Endothelial cell of umbilical vein (primary cell): ENCODE results near the gene VSX1. TPM values are rescaled to one million over a fixed set of nuclear protein-coding genes. Genes with fewer than 3 reads are reported as not detected.

Source experiments
- BruUV-seq: library from RNA; stranded (reverse); fragments of 400-500 nt; replicated peaks from 2 replicates; lab custom pipeline; 2021; lab: Mats Ljungman, UMichigan
- CTCF ChIA-PET: fragments of 300-600, 350-600 bp; sonication (Branson Sonifier 250); formaldehyde crosslinking; loops from one replicate; lab custom pipeline; 2021; ENCODE audit warnings: antibody characterized with exemption, inconsistent platforms; lab: Charles Lee
- POLR2A ChIA-PET: fragments of 300-600, 350-600 bp; sonication (Branson Sonifier 250); formaldehyde crosslinking; loops from one replicate; lab custom pipeline; 2021; ENCODE audit warnings: antibody characterized with exemption, inconsistent platforms; lab: Charles Lee
- DNase-seq: peaks from one replicate; pipeline ENCODE4 v3.0.0-alpha.2; 2011; ENCODE audit warnings: low read depth, low spot score
- FAIRE-seq: peaks from 2 replicates; lab custom pipeline; 2011; peaks lifted over from hg19 to GRCh38; lab: Jason Lieb, UNC
- H2AFZ ChIP-seq: 2 replicates; pipeline ENCODE4 v1.6.0; 2012; ENCODE audit warnings: low read depth, low read length, control low read depth, inconsistent platforms
- H3K27ac ChIP-seq: 2 replicates; pipeline ENCODE4 v1.5.1; 2011; ENCODE audit warnings: low read depth, mild to moderate bottlenecking, control low read depth, low read length, moderate library complexity; ENCODE audit not compliant: insufficient read depth
- H3K27me3 ChIP-seq, 2 experiments: 2 replicates each; pipeline versions ENCODE4 v1.6.0 to v1.6.1; 2011; ENCODE audit warnings: low read length in 2 of 2, mixed read lengths in 1 of 2; ENCODE audit not compliant: control insufficient read depth in 2 of 2, insufficient read depth in 2 of 2
- H3K36me3 ChIP-seq, 2 experiments: 2 replicates in 1 of 2; 3 replicates in 1 of 2; pipeline ENCODE4 v1.5.1; 2011; ENCODE audit warnings: low read length in 2 of 2, mild to moderate bottlenecking in 1 of 2, moderate library complexity in 1 of 2; ENCODE audit not compliant: control insufficient read depth in 2 of 2, insufficient read depth in 2 of 2; ENCODE audit errors: extremely low read depth in 1 of 2
- H3K4me1 ChIP-seq: 3 replicates; pipeline ENCODE4 v1.5.1; 2011; ENCODE audit warnings: mild to moderate bottlenecking, low read length; ENCODE audit not compliant: control insufficient read depth, insufficient read depth; ENCODE audit errors: extremely low read depth
- H3K4me2 ChIP-seq: 2 replicates; pipeline ENCODE4 v1.6.1; 2011; ENCODE audit warnings: low read length, control low read depth, mixed read lengths; ENCODE audit not compliant: insufficient read depth
- H3K4me3 ChIP-seq, 3 experiments: fragments of 200-600 bp in 1 of 3; sonication (generic), shearing (Covaris generic) in 1 of 3; replicated peaks in 1 of 3; 2 replicates each; pipeline ENCODE4 v1.5.1; 2011 to 2016; ENCODE audit warnings: control low read depth in 3 of 3, low read length in 3 of 3, mild to moderate bottlenecking in 2 of 3, inconsistent platforms in 1 of 3, low read depth in 1 of 3, moderate library complexity in 1 of 3; ENCODE audit not compliant: insufficient read depth in 1 of 3
- H3K79me2 ChIP-seq: 2 replicates; pipeline ENCODE4 v1.6.0; 2012; ENCODE audit warnings: low read length, inconsistent platforms; ENCODE audit not compliant: control insufficient read depth, insufficient read depth
- H3K9ac ChIP-seq: replicated peaks from 2 replicates; pipeline ENCODE3; 2011; ENCODE audit warnings: low read length, control low read depth; ENCODE audit not compliant: insufficient read depth; ENCODE audit errors: extremely low read depth
- H3K9me1 ChIP-seq: replicated peaks from 3 replicates; pipeline ENCODE4 v1.6.0; 2011; ENCODE audit warnings: mild to moderate bottlenecking, low read length; ENCODE audit not compliant: control insufficient read depth, insufficient read depth; ENCODE audit errors: extremely low read depth
- H3K9me3 ChIP-seq: replicated peaks from 2 replicates; pipeline ENCODE4 v1.5.1; 2012; ENCODE audit warnings: low read length, inconsistent platforms; ENCODE audit not compliant: control insufficient read depth, insufficient read depth
- H4K20me1 ChIP-seq: replicated peaks from 2 replicates; pipeline ENCODE3; 2011; ENCODE audit warnings: mild to moderate bottlenecking, low read length; ENCODE audit not compliant: control insufficient read depth, insufficient read depth; ENCODE audit errors: extremely low read depth
- EZH2 ChIP-seq: IDR thresholded peaks from 2 replicates; pipeline ENCODE4 v1.6.1; 2012; ENCODE audit warnings: borderline replicate concordance, low read depth, mild to moderate bottlenecking, moderate library complexity, low read length, inconsistent platforms; ENCODE audit not compliant: severe bottlenecking
- FOS ChIP-seq: IDR thresholded peaks from 2 replicates; pipeline ENCODE4 v1.6.1; 2011; ENCODE audit warnings: mild to moderate bottlenecking, low read length, moderate library complexity, borderline replicate concordance; ENCODE audit not compliant: insufficient read depth
- JUN ChIP-seq: IDR thresholded peaks from 2 replicates; pipeline ENCODE4 v1.6.1; 2011; ENCODE audit warnings: borderline replicate concordance, low read depth; ENCODE audit not compliant: insufficient read length, insufficient read depth
- MYC ChIP-seq: IDR thresholded peaks from one replicate; pipeline ENCODE4 v1.6.1; 2011; ENCODE audit warnings: mild to moderate bottlenecking, low read depth, low read length
- POLR2A ChIP-seq: IDR thresholded peaks from 2 replicates; pipeline ENCODE4 v1.6.1; 2012; ENCODE audit warnings: low read depth, mild to moderate bottlenecking, control low read depth, low read length
- POLR2AphosphoS5 ChIP-seq: IDR thresholded peaks from 2 replicates; pipeline ENCODE4 v1.6.1; 2012; ENCODE audit warnings: low read depth, mild to moderate bottlenecking, control low read depth, low read length, moderate library complexity; ENCODE audit not compliant: insufficient read depth
- dilution Hi-C: fragments of 300-500 bp; cut with MboI; formaldehyde crosslinking; loops from one replicate; pipeline ENCODE4 v1.15.0; 2019; ENCODE audit warnings: low sequenced_read_pairs; ENCODE audit not compliant: extremely low pct_ligation_motif_present
- intact Hi-C: fragments of 100-400 bp; cut with micrococcal nuclease; formaldehyde crosslinking; loops from one replicate; pipeline ENCODE4 v1.10.0; 2022
- polyA plus RNA-seq, 4 experiments: library from polyadenylated mRNA; depleted of rRNA in 3 of 4; stranded (reverse) in 3 of 4; unstranded in 1 of 4; fragments of >200 nt; gene quantifications; 2 replicates each; pipeline versions ENCODE4 v1.2.1 to v1.2.3, GENCODE V29; 2011 to 2012; ENCODE audit warnings: missing spikeins in 1 of 4
- total RNA-seq: library from RNA; stranded (reverse); gene quantifications from 2 replicates; pipeline ENCODE4 v1.2.3, GENCODE V29; 2021
- TF ChIP-seq, protein P1 (sequence below): IDR thresholded peaks from 2 replicates; pipeline ENCODE4 v1.6.1; 2011; ENCODE audit not compliant: insufficient read depth, insufficient read length
- TF ChIP-seq, protein P2 (sequence below), 2 donors: IDR thresholded peaks; 1 replicate in 1 of 2; 2 replicates in 1 of 2; pipeline ENCODE4 v1.5.1; 2011; ENCODE audit warnings: low read length in 2 of 2, mild to moderate bottlenecking in 2 of 2, moderate library complexity in 2 of 2, control low read depth in 1 of 2, inconsistent platforms in 1 of 2, low read depth in 1 of 2; ENCODE audit not compliant: insufficient read depth in 1 of 2; ENCODE audit errors: extremely low read depth in 1 of 2

The VSX1 gene
- total and polyA plus RNA-seq, 2 donors (not counting 3 experiments of a cell fraction or from before 2014, with no cell fraction given): not detected

DNA sequence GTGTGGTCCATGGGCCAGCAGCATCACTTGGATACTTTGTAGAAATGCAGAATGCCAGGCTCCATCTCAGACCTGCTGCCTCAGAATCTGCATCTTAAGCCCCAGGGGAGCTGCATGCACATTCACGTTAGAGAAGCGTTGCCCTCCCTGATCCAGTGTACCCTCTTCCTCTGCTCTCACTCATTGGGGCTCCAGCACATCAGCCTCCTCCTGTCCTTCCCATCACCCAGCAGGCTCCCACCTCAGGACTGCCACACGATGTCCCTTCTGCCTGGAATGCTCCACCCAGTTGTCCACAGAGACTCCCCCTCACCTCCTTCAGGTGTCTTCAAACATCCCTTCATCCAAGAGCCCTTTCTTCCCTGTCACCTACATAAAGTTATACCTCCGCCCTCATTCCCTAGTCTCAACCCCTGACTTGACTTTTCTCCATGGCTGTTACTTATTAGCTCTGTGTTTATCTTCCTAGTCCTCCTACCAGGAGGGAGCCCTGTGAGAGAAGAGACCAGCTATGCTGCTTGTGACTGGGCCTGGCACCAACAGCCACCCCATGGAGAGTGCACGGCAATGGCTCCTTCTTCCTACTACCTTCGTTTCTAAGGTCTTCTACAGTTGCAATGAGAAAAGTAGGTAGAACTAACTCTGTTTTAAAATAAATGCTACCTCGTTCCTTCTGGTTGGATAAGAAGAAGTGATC, 20.7 kb downstream of the VSX1 start:
- H3K27ac ChIP-seq: no peak overlapping the region
- POLR2A ChIA-PET: no interaction called here
- H2AFZ ChIP-seq: no peak overlapping the region
- DNase-seq (no peak), FAIRE-seq (no peak)
- intact Hi-C loops: no loop called here
- H3K36me3 ChIP-seq: no peaks in the 10 kb centered on the region
- TF ChIP-seq POLR2A (no peak), MYC (no peak), FOS (no peak), EZH2 (no peak), POLR2AphosphoS5 (no peak), JUN (no peak)
- TF ChIP-seq, protein P1, sequence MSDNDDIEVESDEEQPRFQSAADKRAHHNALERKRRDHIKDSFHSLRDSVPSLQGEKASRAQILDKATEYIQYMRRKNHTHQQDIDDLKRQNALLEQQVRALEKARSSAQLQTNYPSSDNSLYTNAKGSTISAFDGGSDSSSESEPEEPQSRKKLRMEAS: no peak
- TF ChIP-seq, protein P2, sequence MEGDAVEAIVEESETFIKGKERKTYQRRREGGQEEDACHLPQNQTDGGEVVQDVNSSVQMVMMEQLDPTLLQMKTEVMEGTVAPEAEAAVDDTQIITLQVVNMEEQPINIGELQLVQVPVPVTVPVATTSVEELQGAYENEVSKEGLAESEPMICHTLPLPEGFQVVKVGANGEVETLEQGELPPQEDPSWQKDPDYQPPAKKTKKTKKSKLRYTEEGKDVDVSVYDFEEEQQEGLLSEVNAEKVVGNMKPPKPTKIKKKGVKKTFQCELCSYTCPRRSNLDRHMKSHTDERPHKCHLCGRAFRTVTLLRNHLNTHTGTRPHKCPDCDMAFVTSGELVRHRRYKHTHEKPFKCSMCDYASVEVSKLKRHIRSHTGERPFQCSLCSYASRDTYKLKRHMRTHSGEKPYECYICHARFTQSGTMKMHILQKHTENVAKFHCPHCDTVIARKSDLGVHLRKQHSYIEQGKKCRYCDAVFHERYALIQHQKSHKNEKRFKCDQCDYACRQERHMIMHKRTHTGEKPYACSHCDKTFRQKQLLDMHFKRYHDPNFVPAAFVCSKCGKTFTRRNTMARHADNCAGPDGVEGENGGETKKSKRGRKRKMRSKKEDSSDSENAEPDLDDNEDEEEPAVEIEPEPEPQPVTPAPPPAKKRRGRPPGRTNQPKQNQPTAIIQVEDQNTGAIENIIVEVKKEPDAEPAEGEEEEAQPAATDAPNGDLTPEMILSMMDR (IDR thresholded peaks at IDR 0.05; ENCODE audit: extremely low read depth in 1 of 2, insufficient read depth in 1 of 2, low read depth in 1 of 2, low read length in 2 of 2): no peak
- H3K9me3 ChIP-seq: no peaks in the 10 kb centered on the region
- H3K79me2 ChIP-seq: no peaks in the 10 kb centered on the region
- no peak overlapping the region for H3K9ac ChIP-seq
- H3K4me3 ChIP-seq: no peak overlapping the region
- H3K9me1 ChIP-seq: no peaks in the 10 kb centered on the region
- H3K4me2 ChIP-seq: no peak overlapping the region
- H4K20me1 ChIP-seq: no peaks in the 10 kb centered on the region
- peaks cover 15 to 16% of the 10 kb centered on the region in 2 experiments for H3K27me3 ChIP-seq
- dilution Hi-C loops: no loop called here
- BruUV-seq: no TSS peak
- CTCF ChIA-PET: no interaction called here
- peaks cover 7% of the 10 kb centered on the region for H3K4me1 ChIP-seq
